Heart left ventricle (tissue), 16 donors: ENCODE measurements around the gene HAVCR2. TPM values are rescaled to one million over a fixed set of nuclear protein-coding genes. Genes with fewer than 3 reads are reported as not detected.
"Not testable (repeated sequence)": the region's sequence is repeated elsewhere in the genome, so short reads cannot be mapped to it uniquely, and the experiment has no call there.

Experiments
- ATAC-seq, 4 donors: fragments of 200-7000 bp; cut with Tn5 transposase; one replicate each; pipeline ENCODE4 v1.9.1; 2020 to 2022; ENCODE audit warnings: moderate library complexity in 4 of 4, mild to moderate bottlenecking in 3 of 4, moderate number of reproducible peaks in 1 of 4
- DNase-seq, 5 donors: peaks; one replicate each; pipeline ENCODE4 v3.0.0-alpha.2; 2020
- H3K27ac ChIP-seq, 12 donors: fragments of 200-600 bp; sonication (generic) in 4 of 12; one replicate each; pipeline versions ENCODE4 v1.5.0 to v1.8.0; 2016 to 2022; ENCODE audit warnings: mild to moderate bottlenecking in 2 of 12
- H3K27me3 ChIP-seq, 9 donors: fragments of 200-600 bp; sonication (generic) in 2 of 9; one replicate each; pipeline versions ENCODE4 v1.5.1 to v1.8.0; 2016 to 2022; ENCODE audit warnings: mild to moderate bottlenecking in 3 of 9
- H3K36me3 ChIP-seq, 9 donors: fragments of 200-600 bp; sonication (generic) in 2 of 9; one replicate each; pipeline versions ENCODE4 v1.5.0 to v1.8.0; 2018 to 2022; ENCODE audit warnings: mild to moderate bottlenecking in 2 of 9
- H3K4me1 ChIP-seq, 12 donors: fragments of 200-600 bp; sonication (generic) in 4 of 12; one replicate each; pipeline versions ENCODE4 v1.5.0 to v1.8.0; 2016 to 2022; ENCODE audit warnings: mild to moderate bottlenecking in 3 of 12
- H3K4me3 ChIP-seq, 12 donors: fragments of 200-600 bp; sonication (generic) in 4 of 12; one replicate each; pipeline versions ENCODE4 v1.5.0 to v1.8.0; 2017 to 2022; ENCODE audit warnings: mild to moderate bottlenecking in 9 of 12, moderate library complexity in 4 of 12
- H3K9me3 ChIP-seq, 12 donors: fragments of 200-600 bp; sonication (generic) in 4 of 12; one replicate each; pipeline versions ENCODE4 v1.5.0 to v1.8.0; 2016 to 2022; ENCODE audit warnings: mild to moderate bottlenecking in 1 of 12
- CTCF ChIP-seq, 12 donors: fragments of 200-600 bp; sonication (generic) in 4 of 12; IDR thresholded peaks; one replicate each; pipeline versions ENCODE4 v1.5.0 to v1.8.0; 2018 to 2022; ENCODE audit warnings: antibody characterized with exemption in 12 of 12, mild to moderate bottlenecking in 5 of 12
- POLR2A ChIP-seq, 2 donors: fragments of 450-650 bp; IDR thresholded peaks; one replicate each; pipeline ENCODE4 v1.6.1; 2017; ENCODE audit warnings: antibody characterized with exemption in 2 of 2, mild to moderate bottlenecking in 2 of 2, moderate library complexity in 2 of 2
- WGBS, 4 donors: extraction: QIAGEN DNeasy Blood & Tissue Kit in 2 of 4; methylation state at CpG; one replicate each; pipeline versions ENCODE4 v1.1.5 to v1.1.7; 2013 to 2018; 5-methylcytosine and 5-hydroxymethylcytosine counted together
- intact Hi-C, 10 donors: fragments of 100-400 bp; cut with DNase I; formaldehyde crosslinking; loops; one replicate each; pipeline versions ENCODE4 v1.11.1 to v1.14.2; 2022
- polyA plus RNA-seq, 2 donors: library from polyadenylated mRNA; stranded (reverse); fragments of 200-250 nt; gene quantifications; one replicate each; pipeline ENCODE4 v1.2.3, GENCODE V29; 2013
- total RNA-seq, 9 donors: library from RNA; depleted of rRNA in 2 of 9; stranded (reverse); fragments of >200 nt in 2 of 9; fragmentation: NEBNext Ultra II Directional in 3 of 9; extraction: Animal tissue kit (Norgen Biotek cat#: 25700) in 3 of 9; gene quantifications; one replicate each; pipeline versions ENCODE4 v1.1.0 to v1.2.4, GENCODE V29; 2016 to 2023
- donor health status: ischemic (EF 13 %, LVEDD 7.1; RV severe dilation, severe dysfunction).
- donor health status: healthy with polysubstance abuse.
- donor health status: DM: no; HTN: yes; CAD: no.
- donor health status: DM: no; HTN: no; CAD: no.
- donor health status: ischemic (EF 25% LVEDD 6.9; RV normal size, moderate dysfunction).
- donor health status: ischemic (EF 25% LVEDD 5.7; RV mildly dilated, moderate dysfunction).
- donor health status: healthy.
- donor health status: DM: yes; HTN: yes; CAD: no.
- donor health status: ischemic (EF 35%, LVEDD 5.7; RV mildly dilated, moderate dysfunction).
- donor health status: nonischemic (EF 11% LVEDD 7.7; RV severe dilation, severe dysfunction).
- donor health status: DM: yes; HTN: yes; CAD: no.
- donor health status: PGD.
- donor health status: ischemic (EF 29% LVEDD 5.4; RV normal size, mild dysfunction).
- donor health status: nonischemic (EF 23%, LVEDD 6.1; RV moderate dilation, normal function).

HAVCR2 gene
- total and polyA plus RNA-seq, 11 donors = 0.80 to 39.2 (median 1.9) TPM

GRCh38 chr5:157051604-157052245 is 57.1 kb downstream of the HAVCR2 start:
- no peak overlapping the region for H3K27ac ChIP-seq
- no peak for ATAC-seq
- DNase-seq = no peak
- TF ChIP-seq POLR2A (IDR thresholded peaks at IDR 0.05) = no peak
- no peaks in the 10 kb centered on the region for H3K36me3 ChIP-seq
- no peaks in the 10 kb centered on the region for H3K4me1 ChIP-seq
- 76 to 77% (median 76%) methylated on average over 7 of the region's 7 CpGs for WGBS, 4 donors
- H3K4me3 ChIP-seq = no peak overlapping the region
- H3K9me3 ChIP-seq = no peaks in the 10 kb centered on the region
- intact Hi-C loops = no loop called here
- H3K27me3 ChIP-seq = no peaks in the 10 kb centered on the region

GRCh38 chr5:157050050-157050449 is 58.8 kb downstream of the HAVCR2 start:
- DNase-seq (no peak), ATAC-seq (no peak)
- no peak for TF ChIP-seq POLR2A (IDR thresholded peaks at IDR 0.05)
- no peak for TF ChIP-seq CTCF (IDR thresholded peaks at IDR 0.05)
- no peaks in the 10 kb centered on the region for H3K27me3 ChIP-seq
- H3K27ac ChIP-seq = no peak overlapping the region
- 76 to 84% (median 81%) methylated on average over 5 of the region's 5 CpGs for WGBS, 4 donors
- H3K36me3 ChIP-seq = no peaks in the 10 kb centered on the region
- H3K9me3 ChIP-seq = no peaks in the 10 kb centered on the region
- H3K4me1 ChIP-seq = peaks cover 0 to 5% (median 0%) of the 10 kb centered on the region in 12 donors
- H3K4me3 ChIP-seq = no peak overlapping the region
- intact Hi-C loops = no loop called here

GRCh38 chr5:157049605-157050004 is 59.2 kb downstream of the HAVCR2 start:
- 29 to 52% (median 38%) methylated on average over 1 of the region's 1 CpG for WGBS, 4 donors
- Histone ChIP-seq H3K36me3 (no peaks in the 10 kb centered on the region), H3K27ac (no peak overlapping the region), H3K9me3 (no peaks in the 10 kb centered on the region), H3K27me3 (no peaks in the 10 kb centered on the region), H3K4me1 (peaks cover 0 to 5% (median 0%) of the 10 kb centered on the region in 12 donors), H3K4me3 (no peak overlapping the region)
- DNase-seq (no peak), ATAC-seq (no peak)
- intact Hi-C loops = no loop called here
- TF ChIP-seq POLR2A (IDR thresholded peaks at IDR 0.05) (no peak), CTCF (IDR thresholded peaks at IDR 0.05) (no peak)

GRCh38 chr5:157047898-157048297 is 60.9 kb downstream of the HAVCR2 start:
- WGBS, 4 donors = 82 to 90% (median 85%) methylated on average over 5 of the region's 5 CpGs
- TF ChIP-seq CTCF (IDR thresholded peaks at IDR 0.05) (no peak), POLR2A (IDR thresholded peaks at IDR 0.05) (no peak)
- intact Hi-C loops = no loop called here
- Histone ChIP-seq H3K27ac (no peak overlapping the region), H3K9me3 (no peaks in the 10 kb centered on the region), H3K36me3 (no peaks in the 10 kb centered on the region), H3K4me3 (no peak overlapping the region), H3K27me3 (no peaks in the 10 kb centered on the region), H3K4me1 (peaks cover 0 to 5% (median 0%) of the 10 kb centered on the region in 12 donors)
- no peak for ATAC-seq
- no peak for DNase-seq

GRCh38 chr5:157047016-157047415 is 61.8 kb downstream of the HAVCR2 start:
- H3K4me3 ChIP-seq, H3K36me3 ChIP-seq, H3K9me3 ChIP-seq, ATAC-seq, intact Hi-C loops, H3K27ac ChIP-seq, DNase-seq, H3K4me1 ChIP-seq, H3K27me3 ChIP-seq: not testable (repeated sequence)
- WGBS, 4 donors = 86 to 91% (median 88%) methylated on average over 4 of the region's 4 CpGs
